ENCODE data around the gene IMMT. TPM values are rescaled to one million over a fixed set of nuclear protein-coding genes. Genes with fewer than 3 reads are reported as not detected.

IMMT gene
- total and polyA plus RNA-seq, 9 of the 15 experiments (the other 6 are each of a cell fraction or from before 2014, with no cell fraction given) = 119 to 294 (median 140) TPM

DNA sequence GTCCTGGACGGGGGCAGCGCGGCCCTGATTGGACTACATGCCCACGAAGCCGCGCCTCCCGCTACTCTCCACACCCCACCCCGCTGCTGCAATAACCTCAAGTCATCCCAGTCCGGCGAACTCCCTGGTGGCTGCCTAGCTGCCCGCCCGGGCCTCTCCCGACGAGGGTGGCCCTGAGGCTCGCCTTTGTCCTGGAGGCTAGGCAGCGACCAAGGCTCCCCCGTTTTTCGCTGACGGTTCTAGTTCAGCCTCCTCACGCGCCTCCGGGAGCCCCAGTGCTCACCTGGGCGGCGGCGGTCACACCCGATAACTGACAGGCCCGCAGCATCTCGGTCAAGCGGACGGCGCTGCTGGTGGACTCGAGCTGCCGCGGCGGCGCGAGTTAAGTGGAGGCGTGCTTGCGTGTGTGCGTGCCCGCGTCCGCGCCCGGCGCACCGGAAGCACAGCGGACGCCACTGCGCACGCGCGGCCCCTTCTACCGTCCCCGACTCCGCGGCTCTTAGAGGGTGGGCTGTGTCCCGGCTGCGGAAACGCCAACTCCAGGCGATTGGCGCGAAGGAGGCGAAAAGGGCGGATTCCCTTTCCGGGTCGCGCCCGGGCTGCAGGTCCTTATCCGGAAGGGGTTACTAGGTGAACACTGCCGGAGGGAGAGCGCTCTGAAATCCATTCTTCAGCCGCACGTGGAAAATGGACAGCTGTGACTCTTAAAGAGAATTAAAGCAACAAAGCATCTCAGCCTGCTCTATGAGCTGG is at the start of gene IMMT (continued):
- TF ChIP-seq, protein P1, sequence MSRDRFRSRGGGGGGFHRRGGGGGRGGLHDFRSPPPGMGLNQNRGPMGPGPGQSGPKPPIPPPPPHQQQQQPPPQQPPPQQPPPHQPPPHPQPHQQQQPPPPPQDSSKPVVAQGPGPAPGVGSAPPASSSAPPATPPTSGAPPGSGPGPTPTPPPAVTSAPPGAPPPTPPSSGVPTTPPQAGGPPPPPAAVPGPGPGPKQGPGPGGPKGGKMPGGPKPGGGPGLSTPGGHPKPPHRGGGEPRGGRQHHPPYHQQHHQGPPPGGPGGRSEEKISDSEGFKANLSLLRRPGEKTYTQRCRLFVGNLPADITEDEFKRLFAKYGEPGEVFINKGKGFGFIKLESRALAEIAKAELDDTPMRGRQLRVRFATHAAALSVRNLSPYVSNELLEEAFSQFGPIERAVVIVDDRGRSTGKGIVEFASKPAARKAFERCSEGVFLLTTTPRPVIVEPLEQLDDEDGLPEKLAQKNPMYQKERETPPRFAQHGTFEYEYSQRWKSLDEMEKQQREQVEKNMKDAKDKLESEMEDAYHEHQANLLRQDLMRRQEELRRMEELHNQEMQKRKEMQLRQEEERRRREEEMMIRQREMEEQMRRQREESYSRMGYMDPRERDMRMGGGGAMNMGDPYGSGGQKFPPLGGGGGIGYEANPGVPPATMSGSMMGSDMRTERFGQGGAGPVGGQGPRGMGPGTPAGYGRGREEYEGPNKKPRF (IDR thresholded peaks at IDR 0.05; ENCODE audit: low read depth, low read length) = no peak
- no peak for TF ChIP-seq RBM14 (IDR thresholded peaks at IDR 0.05; ENCODE audit: borderline replicate concordance, insufficient read depth, low read depth, low read length)
- no peak for TF ChIP-seq KLF10 (CRISPR knock-in tag; IDR thresholded peaks at IDR 0.05)
- TF ChIP-seq SUPT5H (IDR thresholded peaks at IDR 0.05) = peak; percentile 99
- 0 out of 2 replicates have a peak, but pooled peaks have one; percentile 25 for TF ChIP-seq ZSCAN32 (CRISPR knock-in tag; IDR thresholded peaks at IDR 0.05)
- TF ChIP-seq HDGF (IDR thresholded peaks at IDR 0.05) = no peak
- no peak for TF ChIP-seq HSF4 (CRISPR knock-in tag; IDR thresholded peaks at IDR 0.05; ENCODE audit: borderline replicate concordance)
- TF ChIP-seq, protein P2, sequence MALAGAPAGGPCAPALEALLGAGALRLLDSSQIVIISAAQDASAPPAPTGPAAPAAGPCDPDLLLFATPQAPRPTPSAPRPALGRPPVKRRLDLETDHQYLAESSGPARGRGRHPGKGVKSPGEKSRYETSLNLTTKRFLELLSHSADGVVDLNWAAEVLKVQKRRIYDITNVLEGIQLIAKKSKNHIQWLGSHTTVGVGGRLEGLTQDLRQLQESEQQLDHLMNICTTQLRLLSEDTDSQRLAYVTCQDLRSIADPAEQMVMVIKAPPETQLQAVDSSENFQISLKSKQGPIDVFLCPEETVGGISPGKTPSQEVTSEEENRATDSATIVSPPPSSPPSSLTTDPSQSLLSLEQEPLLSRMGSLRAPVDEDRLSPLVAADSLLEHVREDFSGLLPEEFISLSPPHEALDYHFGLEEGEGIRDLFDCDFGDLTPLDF (CRISPR knock-in tag; IDR thresholded peaks at IDR 0.05) = peak; percentile 65
- TF ChIP-seq ZNF12 (CRISPR knock-in tag; IDR thresholded peaks at IDR 0.05) = no peak
- TF ChIP-seq ZNF431 (CRISPR knock-in tag; IDR thresholded peaks at IDR 0.05) = peak; percentile 36
- TF ChIP-seq PHF20 (IDR thresholded peaks at IDR 0.05; ENCODE audit: partially characterized antibody) = peak; percentile 74
- TF ChIP-seq GTF2A2 (tag; IDR thresholded peaks at IDR 0.05) = no peak
- no peak for TF ChIP-seq ZFP1 (CRISPR knock-in tag; IDR thresholded peaks at IDR 0.05)
- peak; percentile 82; the same call in 1 of the 2 replicates for TF ChIP-seq PHF21A (IDR thresholded peaks at IDR 0.05; ENCODE audit: borderline replicate concordance, low read depth)
- TF ChIP-seq ZNF830 (CRISPR knock-in tag; IDR thresholded peaks at IDR 0.05) = peak; percentile 66; the same call in 1 of the 2 replicates
- no peak for TF ChIP-seq ZNF76 (CRISPR knock-in tag; IDR thresholded peaks at IDR 0.05; ENCODE audit: borderline replicate concordance)
- TF ChIP-seq, protein P3, sequence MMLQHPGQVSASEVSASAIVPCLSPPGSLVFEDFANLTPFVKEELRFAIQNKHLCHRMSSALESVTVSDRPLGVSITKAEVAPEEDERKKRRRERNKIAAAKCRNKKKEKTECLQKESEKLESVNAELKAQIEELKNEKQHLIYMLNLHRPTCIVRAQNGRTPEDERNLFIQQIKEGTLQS (IDR thresholded peaks at IDR 0.05) = peak; percentile 47; the same call in 1 of the 2 replicates
- TF ChIP-seq, protein P3 (CRISPR knock-in tag; conservative IDR thresholded peaks at IDR 0.05) = peak; percentile 19; the same call in 1 of the 2 replicates
- no peak for TF ChIP-seq HEY1 (CRISPR knock-in tag; IDR thresholded peaks at IDR 0.05; ENCODE audit: borderline replicate concordance)
- no peak for TF ChIP-seq NCOA4 (IDR thresholded peaks at IDR 0.05; ENCODE audit: partially characterized antibody)
- TF ChIP-seq, protein P4, sequence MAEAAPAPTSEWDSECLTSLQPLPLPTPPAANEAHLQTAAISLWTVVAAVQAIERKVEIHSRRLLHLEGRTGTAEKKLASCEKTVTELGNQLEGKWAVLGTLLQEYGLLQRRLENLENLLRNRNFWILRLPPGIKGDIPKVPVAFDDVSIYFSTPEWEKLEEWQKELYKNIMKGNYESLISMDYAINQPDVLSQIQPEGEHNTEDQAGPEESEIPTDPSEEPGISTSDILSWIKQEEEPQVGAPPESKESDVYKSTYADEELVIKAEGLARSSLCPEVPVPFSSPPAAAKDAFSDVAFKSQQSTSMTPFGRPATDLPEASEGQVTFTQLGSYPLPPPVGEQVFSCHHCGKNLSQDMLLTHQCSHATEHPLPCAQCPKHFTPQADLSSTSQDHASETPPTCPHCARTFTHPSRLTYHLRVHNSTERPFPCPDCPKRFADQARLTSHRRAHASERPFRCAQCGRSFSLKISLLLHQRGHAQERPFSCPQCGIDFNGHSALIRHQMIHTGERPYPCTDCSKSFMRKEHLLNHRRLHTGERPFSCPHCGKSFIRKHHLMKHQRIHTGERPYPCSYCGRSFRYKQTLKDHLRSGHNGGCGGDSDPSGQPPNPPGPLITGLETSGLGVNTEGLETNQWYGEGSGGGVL (CRISPR knock-in tag; IDR thresholded peaks at IDR 0.05) = no peak
- peak; percentile 88 for TF ChIP-seq ERF (CRISPR knock-in tag; IDR thresholded peaks at IDR 0.05)
- TF ChIP-seq TAF9B (IDR thresholded peaks at IDR 0.05; ENCODE audit: partially characterized antibody) = peak; percentile 91
- TF ChIP-seq ARNT (IDR thresholded peaks at IDR 0.05) = no peak

All from K562 (cell line).